ENCODE results near the gene FOXP3. TPM values are rescaled to one million over a fixed set of nuclear protein-coding genes. Genes with fewer than 3 reads are reported as not detected.

Gene FOXP3
- polyA plus RNA-seq, 1 experiment = 0.18 TPM

GRCh38 chrX:49244207-49244606 lies 20.3 kb downstream of the FOXP3 start:
- peaks cover 3% of the 10 kb centered on the region; the same call in 1 of the 2 replicates for H3K36me3 ChIP-seq (ENCODE audit: control insufficient read depth, insufficient read depth, low read length)
- no peaks in the 10 kb centered on the region for H3K27me3 ChIP-seq (ENCODE audit: control insufficient read depth, insufficient read depth, low read length)
- CTCF ChIA-PET = no interaction called here
- TF ChIP-seq, protein P1, sequence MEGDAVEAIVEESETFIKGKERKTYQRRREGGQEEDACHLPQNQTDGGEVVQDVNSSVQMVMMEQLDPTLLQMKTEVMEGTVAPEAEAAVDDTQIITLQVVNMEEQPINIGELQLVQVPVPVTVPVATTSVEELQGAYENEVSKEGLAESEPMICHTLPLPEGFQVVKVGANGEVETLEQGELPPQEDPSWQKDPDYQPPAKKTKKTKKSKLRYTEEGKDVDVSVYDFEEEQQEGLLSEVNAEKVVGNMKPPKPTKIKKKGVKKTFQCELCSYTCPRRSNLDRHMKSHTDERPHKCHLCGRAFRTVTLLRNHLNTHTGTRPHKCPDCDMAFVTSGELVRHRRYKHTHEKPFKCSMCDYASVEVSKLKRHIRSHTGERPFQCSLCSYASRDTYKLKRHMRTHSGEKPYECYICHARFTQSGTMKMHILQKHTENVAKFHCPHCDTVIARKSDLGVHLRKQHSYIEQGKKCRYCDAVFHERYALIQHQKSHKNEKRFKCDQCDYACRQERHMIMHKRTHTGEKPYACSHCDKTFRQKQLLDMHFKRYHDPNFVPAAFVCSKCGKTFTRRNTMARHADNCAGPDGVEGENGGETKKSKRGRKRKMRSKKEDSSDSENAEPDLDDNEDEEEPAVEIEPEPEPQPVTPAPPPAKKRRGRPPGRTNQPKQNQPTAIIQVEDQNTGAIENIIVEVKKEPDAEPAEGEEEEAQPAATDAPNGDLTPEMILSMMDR (IDR thresholded peaks at IDR 0.05; ENCODE audit: insufficient read depth, low read depth, low read length) = no peak
- DNase-seq (ENCODE audit: low read depth) = no peak
- no peak overlapping the region for H3K4me3 ChIP-seq (ENCODE audit: low read depth, low read length)
- POLR2A ChIA-PET = no interaction called here

DNA sequence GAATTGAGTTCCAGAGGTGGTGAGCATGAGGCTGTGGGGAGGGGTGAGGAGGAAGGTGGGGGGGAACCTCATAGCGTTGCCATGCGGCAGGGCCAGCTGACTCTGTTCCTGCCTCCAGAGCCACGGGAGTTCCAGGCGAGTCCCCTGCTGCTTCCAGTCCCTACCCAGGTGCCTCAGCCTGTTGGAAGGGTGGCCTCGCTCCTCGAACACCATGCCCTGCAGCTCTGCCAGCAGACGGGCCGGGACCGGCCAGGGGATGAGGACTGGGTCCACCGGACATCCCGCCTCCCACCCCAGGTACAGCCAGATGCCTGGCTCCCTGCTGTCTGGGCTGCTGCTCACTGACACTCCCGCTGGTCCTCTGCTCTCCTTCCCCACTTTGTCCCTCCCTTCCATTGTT lies 21.3 kb downstream of the FOXP3 start:
- Histone ChIP-seq H3K27me3 (ENCODE audit: control insufficient read depth, insufficient read depth, low read length) (no peaks in the 10 kb centered on the region), H3K4me3 (ENCODE audit: low read depth, low read length) (no peak overlapping the region), H3K36me3 (ENCODE audit: control insufficient read depth, insufficient read depth, low read length) (peaks cover 3% of the 10 kb centered on the region; the same call in 1 of the 2 replicates)
- TF ChIP-seq, protein P1 (IDR thresholded peaks at IDR 0.05; ENCODE audit: insufficient read depth, low read depth, low read length) = no peak
- CTCF ChIA-PET = no interaction called here
- POLR2A ChIA-PET = no interaction called here
- DNase-seq (ENCODE audit: low read depth) = no peak

DNA sequence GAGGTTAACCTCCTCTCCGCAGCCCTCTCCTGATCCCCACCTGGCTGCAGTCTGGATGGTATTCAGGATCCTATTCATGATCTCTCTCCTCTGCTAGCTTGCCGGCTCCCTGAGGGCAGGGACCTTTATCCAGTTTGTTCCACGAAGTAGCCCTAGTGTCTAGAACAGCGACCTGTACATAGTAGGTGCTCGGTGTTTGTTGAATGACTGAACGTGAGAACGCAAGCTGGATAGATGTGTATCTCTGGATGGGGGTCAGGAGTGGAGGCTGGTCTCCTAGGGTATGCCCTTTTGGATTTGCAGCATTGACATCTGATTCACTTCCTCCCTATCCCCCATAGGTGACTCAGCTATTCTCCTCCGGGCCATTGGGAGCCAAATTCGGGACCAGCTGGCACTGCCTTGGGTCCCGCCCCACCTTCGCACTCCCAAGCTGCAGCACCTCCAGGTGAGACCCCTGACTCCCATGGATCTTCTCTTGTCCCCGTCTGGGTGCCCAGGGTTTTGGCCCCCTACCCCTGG lies 21.9 kb downstream of the FOXP3 start:
- H3K4me3 ChIP-seq (ENCODE audit: low read depth, low read length) = no peak overlapping the region
- no peak for DNase-seq (ENCODE audit: low read depth)
- TF ChIP-seq, protein P1 (IDR thresholded peaks at IDR 0.05; ENCODE audit: insufficient read depth, low read depth, low read length) = no peak
- ChIA-PET POLR2A (no interaction called here), CTCF (no interaction called here)
- H3K27me3 ChIP-seq (ENCODE audit: control insufficient read depth, insufficient read depth, low read length) = no peaks in the 10 kb centered on the region
- H3K36me3 ChIP-seq (ENCODE audit: control insufficient read depth, insufficient read depth, low read length) = peaks cover 3% of the 10 kb centered on the region; the same call in 1 of the 2 replicates

DNA sequence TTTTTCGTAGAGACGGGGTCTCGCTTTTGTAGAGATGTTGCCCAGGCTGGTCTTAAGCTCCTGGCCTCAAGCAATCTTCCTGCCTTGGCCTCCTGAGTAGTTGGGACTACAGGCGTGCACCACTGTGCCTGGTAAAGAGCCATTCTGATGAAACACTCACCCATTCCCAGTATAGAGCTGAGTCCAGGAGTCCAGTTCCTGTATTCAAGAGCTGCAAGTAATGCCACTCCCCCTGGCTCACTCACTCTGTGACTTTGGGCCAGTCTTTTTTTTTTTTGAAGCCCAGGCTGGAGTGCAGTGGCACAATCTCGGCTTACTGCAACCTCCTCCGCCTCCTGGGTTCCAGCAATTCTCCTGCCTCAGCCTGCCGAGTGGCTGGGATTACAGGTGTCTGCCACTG lies 25.8 kb downstream of the FOXP3 start:
- TF ChIP-seq, protein P1 (IDR thresholded peaks at IDR 0.05; ENCODE audit: insufficient read depth, low read depth, low read length) = no peak
- no peak overlapping the region for H3K4me3 ChIP-seq (ENCODE audit: low read depth, low read length)
- DNase-seq (ENCODE audit: low read depth) = no peak
- peaks cover 3% of the 10 kb centered on the region; the same call in 1 of the 2 replicates for H3K36me3 ChIP-seq (ENCODE audit: control insufficient read depth, insufficient read depth, low read length)
- ChIA-PET CTCF (no interaction called here), POLR2A (no interaction called here)
- H3K27me3 ChIP-seq (ENCODE audit: control insufficient read depth, insufficient read depth, low read length) = no peaks in the 10 kb centered on the region

- TF ChIP-seq, protein P1 (IDR thresholded peaks at IDR 0.05; ENCODE audit: insufficient read depth, low read depth, low read length) = no peak
- ChIA-PET POLR2A (no interaction called here), CTCF (no interaction called here)
- Histone ChIP-seq H3K4me3 (ENCODE audit: low read depth, low read length) (no peak overlapping the region), H3K27me3 (ENCODE audit: control insufficient read depth, insufficient read depth, low read length) (no peaks in the 10 kb centered on the region), H3K36me3 (ENCODE audit: control insufficient read depth, insufficient read depth, low read length) (0 out of 2 replicates have a peak, but pooled peaks cover 2% of the 10 kb centered on the region)
- DNase-seq (ENCODE audit: low read depth) = no peak
Measured at GRCh38 chrX:49237060-49237459, 27.4 kb downstream of the FOXP3 start.

All from BJ (cell line).